Breast epithelium (tissue), 4 donors: ENCODE data around the gene OR5B2. TPM values are rescaled to one million over a fixed set of nuclear protein-coding genes. Genes with fewer than 3 reads are reported as not detected.

Experiments
- DNase-seq, 2 donors: peaks; one replicate each; pipeline ENCODE4 v3.0.0-alpha.2; 2019; ENCODE audit warnings: low spot score in 2 of 2
- H3K27ac ChIP-seq, 2 donors: fragments of 200-600 bp; sonication (generic) in 1 of 2; one replicate each; pipeline ENCODE4 v1.5.1; 2016 to 2019; ENCODE audit warnings: mild to moderate bottlenecking in 1 of 2
- H3K27me3 ChIP-seq, 2 donors: fragments of 200-600 bp; sonication (generic) in 1 of 2; one replicate each; pipeline versions ENCODE4 v1.5.1 to v1.6.0; 2017 to 2019; ENCODE audit warnings: control low read depth in 1 of 2, mild to moderate bottlenecking in 1 of 2
- H3K36me3 ChIP-seq: fragments of 200-600 bp; one replicate; pipeline ENCODE4 v1.5.1; 2019
- H3K4me1 ChIP-seq, 2 donors: fragments of 200-600 bp; sonication (generic); one replicate each; pipeline ENCODE4 v1.5.1; 2016 to 2019; ENCODE audit warnings: control low read depth in 1 of 2
- H3K4me3 ChIP-seq, 3 donors: fragments of 200-600 bp; sonication (generic); 1 replicate in 2 of 3; 2 replicates in 1 of 3; pipeline ENCODE4 v1.5.1; 2016 to 2019; ENCODE audit warnings: mild to moderate bottlenecking in 3 of 3, moderate library complexity in 2 of 3
- H3K9me3 ChIP-seq, 2 donors: fragments of 200-600 bp; sonication (generic) in 1 of 2; one replicate each; pipeline ENCODE4 v1.5.1; 2016 to 2019; ENCODE audit warnings: control low read depth in 1 of 2
- POLR2A ChIP-seq: fragments of 450-650 bp; IDR thresholded peaks from one replicate; pipeline ENCODE4 v1.6.1; 2016; ENCODE audit warnings: antibody characterized with exemption, mild to moderate bottlenecking, moderate library complexity
- POLR2AphosphoS5 ChIP-seq, 3 donors: sonication (generic); formaldehyde crosslinking; IDR thresholded peaks; one replicate each; pipeline ENCODE4 v1.6.1; 2017; ENCODE audit warnings: antibody characterized with exemption in 3 of 3
- intact Hi-C: fragments of 100-400 bp; cut with DNase I; formaldehyde crosslinking; loops from one replicate; pipeline ENCODE4 v1.15.1; 2023; ENCODE audit warnings: low total_unique reads
- total RNA-seq, 3 donors: library from RNA; depleted of rRNA; stranded (reverse); fragments of >200 nt; gene quantifications; one replicate each; pipeline ENCODE4 v1.1.0, GENCODE V29; 2016
- TF ChIP-seq, protein P1 (sequence below), 3 donors: fragments of 450-650 bp; IDR thresholded peaks; one replicate each; pipeline ENCODE4 v1.5.1; 2016 to 2017; ENCODE audit warnings: antibody characterized with exemption in 3 of 3, mild to moderate bottlenecking in 3 of 3, moderate library complexity in 3 of 3

OR5B2 gene
- total RNA-seq, result not detected

DNA sequence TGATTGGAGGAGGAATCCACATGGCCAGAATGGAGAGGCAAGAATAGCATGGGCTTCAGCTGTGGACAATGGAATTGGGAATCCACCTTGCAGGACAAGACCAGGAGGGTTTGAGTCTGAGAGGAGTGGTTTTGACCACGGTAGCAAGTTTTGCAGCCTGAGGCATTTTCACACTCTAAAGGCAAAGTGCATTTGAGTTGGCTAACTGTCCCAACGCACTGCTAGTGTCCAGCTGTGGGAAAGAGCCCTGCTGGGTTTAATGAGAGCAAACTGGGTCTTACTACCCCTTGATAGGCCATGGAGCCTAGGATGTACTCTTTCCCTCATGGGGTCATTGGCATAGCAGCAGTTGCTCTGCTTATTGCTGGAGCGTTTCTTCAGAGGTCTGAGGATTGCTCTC is at the start of gene OR5B2:
TSS of gene OR5B2 (minus strand) at position 101 of the 400 bp plus-strand sequence. CDS start 4,860 bp downstream, outside the sequence.
- intact Hi-C loops, result no loop called here
- Histone ChIP-seq H3K4me1 (no peaks in the 10 kb centered on the region), H3K27me3 (no peaks in the 10 kb centered on the region), H3K27ac (no peak within 1 kb of the TSS), H3K9me3 (peaks cover 0 to 10% of the 10 kb centered on the region in 2 donors), H3K36me3 (no peaks in the 10 kb centered on the region), H3K4me3 (no peak within 1 kb of the TSS)
- TF ChIP-seq, protein P1, sequence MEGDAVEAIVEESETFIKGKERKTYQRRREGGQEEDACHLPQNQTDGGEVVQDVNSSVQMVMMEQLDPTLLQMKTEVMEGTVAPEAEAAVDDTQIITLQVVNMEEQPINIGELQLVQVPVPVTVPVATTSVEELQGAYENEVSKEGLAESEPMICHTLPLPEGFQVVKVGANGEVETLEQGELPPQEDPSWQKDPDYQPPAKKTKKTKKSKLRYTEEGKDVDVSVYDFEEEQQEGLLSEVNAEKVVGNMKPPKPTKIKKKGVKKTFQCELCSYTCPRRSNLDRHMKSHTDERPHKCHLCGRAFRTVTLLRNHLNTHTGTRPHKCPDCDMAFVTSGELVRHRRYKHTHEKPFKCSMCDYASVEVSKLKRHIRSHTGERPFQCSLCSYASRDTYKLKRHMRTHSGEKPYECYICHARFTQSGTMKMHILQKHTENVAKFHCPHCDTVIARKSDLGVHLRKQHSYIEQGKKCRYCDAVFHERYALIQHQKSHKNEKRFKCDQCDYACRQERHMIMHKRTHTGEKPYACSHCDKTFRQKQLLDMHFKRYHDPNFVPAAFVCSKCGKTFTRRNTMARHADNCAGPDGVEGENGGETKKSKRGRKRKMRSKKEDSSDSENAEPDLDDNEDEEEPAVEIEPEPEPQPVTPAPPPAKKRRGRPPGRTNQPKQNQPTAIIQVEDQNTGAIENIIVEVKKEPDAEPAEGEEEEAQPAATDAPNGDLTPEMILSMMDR (IDR thresholded peaks at IDR 0.05), result no peak
- TF ChIP-seq POLR2AphosphoS5 (IDR thresholded peaks at IDR 0.05) (no peak), POLR2A (no peak)
- DNase-seq, result no peak

GRCh38 chr11:58471892-58472291 is 44.0 kb upstream of the OR5B2 start:
- Histone ChIP-seq H3K27ac (no peak overlapping the region), H3K4me1 (no peaks in the 10 kb centered on the region), H3K9me3 (peaks cover 7 to 35% of the 10 kb centered on the region in 2 donors), H3K36me3 (no peaks in the 10 kb centered on the region), H3K4me3 (no peak overlapping the region), H3K27me3 (no peaks in the 10 kb centered on the region)
- intact Hi-C loops, result no loop called here
- DNase-seq, result no peak
- TF ChIP-seq POLR2A, result no peak
- no peak for TF ChIP-seq POLR2AphosphoS5 (IDR thresholded peaks at IDR 0.05)
- TF ChIP-seq, protein P1 (IDR thresholded peaks at IDR 0.05), result no peak

- TF ChIP-seq, protein P1 (IDR thresholded peaks at IDR 0.05), result no peak
- TF ChIP-seq POLR2AphosphoS5 (IDR thresholded peaks at IDR 0.05), result no peak
- no peak for TF ChIP-seq POLR2A
Observed at GRCh38 chr11:58466293-58466692, 38.4 kb upstream of the OR5B2 start.

DNA sequence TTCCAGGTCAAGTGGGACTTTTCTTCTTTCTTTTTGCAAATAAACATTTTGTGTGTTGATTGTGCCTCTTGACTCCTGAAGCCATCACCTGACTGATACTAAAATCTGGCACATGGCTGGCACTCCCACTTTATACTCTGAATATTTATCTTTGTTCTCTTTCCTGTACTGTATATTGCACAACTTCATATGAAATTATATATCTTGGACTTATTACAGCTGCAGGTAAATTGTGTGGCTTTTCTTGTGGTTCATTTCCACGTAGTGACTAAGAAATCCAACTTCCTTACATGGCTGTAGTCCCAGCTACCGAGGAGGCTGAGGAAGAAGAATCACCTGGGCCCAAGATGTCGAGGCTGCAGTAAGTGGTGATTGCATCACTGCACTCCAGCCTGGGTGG is 37.8 kb upstream of the OR5B2 start:
- no peak for TF ChIP-seq POLR2AphosphoS5 (IDR thresholded peaks at IDR 0.05)
- TF ChIP-seq, protein P1 (IDR thresholded peaks at IDR 0.05), result no peak
- TF ChIP-seq POLR2A, result no peak
- Histone ChIP-seq H3K4me1 (no peaks in the 10 kb centered on the region), H3K4me3 (no peak overlapping the region), H3K27me3 (no peaks in the 10 kb centered on the region), H3K36me3 (no peaks in the 10 kb centered on the region), H3K9me3 (peaks cover 1 to 24% of the 10 kb centered on the region in 2 donors), H3K27ac (no peak overlapping the region)
- no peak for DNase-seq
- intact Hi-C loops, result no loop called here

More at GRCh38 chr11:58466293-58466692, 38.4 kb upstream of the OR5B2 start:
- Histone ChIP-seq H3K27me3 (no peaks in the 10 kb centered on the region), H3K36me3 (no peaks in the 10 kb centered on the region), H3K27ac (no peak overlapping the region), H3K9me3 (peaks cover 7 to 25% of the 10 kb centered on the region in 2 donors), H3K4me3 (no peak overlapping the region), H3K4me1 (no peaks in the 10 kb centered on the region)
- DNase-seq, result no peak
- intact Hi-C loops, result no loop called here

DNA sequence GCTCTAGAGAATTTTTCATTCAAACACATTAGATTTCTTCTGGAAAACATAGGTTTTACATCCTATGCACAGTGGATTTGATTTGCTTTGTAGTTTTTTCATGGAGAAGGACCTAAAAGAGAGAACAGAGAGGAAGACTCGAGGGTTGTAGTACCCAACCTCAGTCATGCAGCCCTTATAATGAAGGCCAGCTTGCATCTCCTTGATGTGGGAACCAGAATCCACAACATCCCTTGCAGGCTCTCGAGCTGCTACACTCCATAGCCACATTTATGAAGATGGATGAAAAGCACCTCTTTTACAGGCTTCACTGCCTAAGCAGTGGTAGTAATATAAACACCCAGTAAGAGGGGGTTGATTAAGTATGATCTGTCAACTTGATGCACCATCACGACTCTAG is 23.7 kb upstream of the OR5B2 start:
- H3K27me3 ChIP-seq, result no peaks in the 10 kb centered on the region
- no peak for TF ChIP-seq POLR2A
- no peak for DNase-seq
- H3K27ac ChIP-seq, result no peak overlapping the region
- no peaks in the 10 kb centered on the region for H3K36me3 ChIP-seq
- no peaks in the 10 kb centered on the region for H3K4me1 ChIP-seq
- H3K9me3 ChIP-seq, result peaks cover 3 to 24% of the 10 kb centered on the region in 2 donors
- H3K4me3 ChIP-seq, result no peak overlapping the region
- intact Hi-C loops, result no loop called here

DNA sequence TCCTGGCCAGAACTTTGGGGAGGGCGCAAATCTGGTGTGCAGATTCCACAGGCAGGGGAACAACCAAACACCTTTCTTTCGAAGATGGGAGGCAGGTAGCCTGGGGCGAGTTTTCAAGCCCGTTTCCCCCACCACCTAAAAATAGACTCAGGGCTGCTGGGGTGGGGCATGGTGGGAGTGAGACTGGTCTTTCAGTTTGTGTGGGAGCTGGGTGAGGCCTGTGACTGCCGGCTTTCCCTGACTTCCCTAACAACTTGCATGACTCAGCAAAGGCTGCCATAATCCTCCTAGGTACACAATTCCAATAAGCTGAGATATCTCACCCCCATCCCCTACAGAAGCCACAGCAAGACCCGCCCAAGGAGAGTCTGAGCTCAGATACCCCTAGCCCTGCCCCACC is 18.4 kb upstream of the OR5B2 start:
- TF ChIP-seq, protein P1 (IDR thresholded peaks at IDR 0.05), result no peak
- no peak for TF ChIP-seq POLR2AphosphoS5 (IDR thresholded peaks at IDR 0.05)
- no peak for TF ChIP-seq POLR2A
- Histone ChIP-seq H3K36me3 (no peaks in the 10 kb centered on the region), H3K27ac (no peak overlapping the region), H3K4me1 (no peaks in the 10 kb centered on the region), H3K9me3 (peaks cover 22 to 49% of the 10 kb centered on the region in 2 donors), H3K27me3 (no peaks in the 10 kb centered on the region), H3K4me3 (no peak overlapping the region)
- no peak for DNase-seq
- intact Hi-C loops, result no loop called here
